IPS DF 6.9 (cell line): Measurements from ENCODE around the gene PAX1.

Experiments
- DNase-seq: peaks from one replicate; pipeline ENCODE4 v3.0.0-alpha.2; 2013; ENCODE audit warnings: low read depth, low spot score
- H3K27ac ChIP-seq: one replicate; pipeline ENCODE4 v1.5.1; 2013; ENCODE audit warnings: low read length, control low read depth
- H3K27me3 ChIP-seq: 2 replicates; pipeline ENCODE4 v1.6.1; 2013; ENCODE audit warnings: mild to moderate bottlenecking, low read length; ENCODE audit not compliant: control insufficient read depth, insufficient read depth
- H3K36me3 ChIP-seq: 2 replicates; pipeline ENCODE4 v1.6.1; 2013; ENCODE audit warnings: low read length; ENCODE audit not compliant: control insufficient read depth, insufficient read depth
- H3K4me1 ChIP-seq: 2 replicates; pipeline ENCODE4 v1.6.1; 2013; ENCODE audit warnings: low read length; ENCODE audit not compliant: control insufficient read depth, insufficient read depth
- H3K4me3 ChIP-seq: 2 replicates; pipeline ENCODE4 v1.5.1; 2013; ENCODE audit warnings: mild to moderate bottlenecking, low read length
- H3K9me3 ChIP-seq: 2 replicates; pipeline ENCODE4 v1.6.1; 2013; ENCODE audit warnings: low read length, inconsistent platforms; ENCODE audit not compliant: control insufficient read depth, insufficient read depth
- WGBS: extraction: QIAGEN DNeasy Blood & Tissue Kit; methylation state at CpG from one replicate; pipeline ENCODE4 v1.1.7; 2013; ENCODE audit warnings: mixed read lengths, missing lambda C conversion rate; ENCODE audit not compliant: insufficient read length, insufficient coverage; 5-methylcytosine and 5-hydroxymethylcytosine counted together

The PAX1 gene

DNA sequence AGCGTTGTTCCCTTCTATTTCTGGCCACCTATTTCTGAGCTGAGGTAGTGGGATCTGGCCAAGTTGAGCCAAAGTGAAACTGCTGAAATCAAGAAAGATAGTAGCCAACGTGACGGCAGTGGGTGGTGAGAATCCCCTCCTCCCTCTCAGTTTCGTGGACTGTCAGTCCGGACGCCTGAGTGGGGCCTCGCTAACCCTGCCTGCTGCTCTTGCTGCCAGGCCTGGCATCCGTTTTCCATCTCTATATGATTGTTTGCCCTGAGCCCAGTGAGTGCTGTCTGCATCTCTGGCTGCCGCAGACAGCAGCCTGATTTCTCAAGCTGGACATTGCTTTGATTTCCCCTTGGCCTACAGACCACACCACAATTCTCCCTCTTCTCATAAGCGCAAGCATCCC lies 23.5 kb upstream of the PAX1 start:
- DNase-seq, result no peak
- no peaks in the 10 kb centered on the region for H3K27me3 ChIP-seq
- no CpG with 5 or more reads among the region's 10 CpGs for WGBS

DNA sequence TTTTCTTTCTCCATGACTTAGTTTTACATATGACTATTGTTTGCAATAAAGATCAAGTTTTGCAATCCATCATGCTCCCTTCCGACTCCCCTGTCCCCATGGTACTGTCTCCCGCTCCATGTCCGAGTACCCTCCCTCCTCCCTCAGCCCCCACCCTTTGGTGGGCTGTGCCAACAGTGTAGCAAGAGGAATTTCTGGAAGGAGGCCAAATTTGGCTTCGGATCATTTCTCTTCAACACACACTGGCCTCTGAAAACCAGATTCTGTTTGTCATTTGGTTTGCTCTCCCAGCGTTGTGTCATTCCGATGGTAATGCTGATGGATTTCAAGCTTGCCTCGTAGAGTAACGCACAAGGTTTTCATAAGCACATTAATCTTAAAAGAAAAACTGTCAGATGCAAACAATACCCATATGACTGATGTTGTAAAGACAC lies 22.9 kb upstream of the PAX1 start:
- Histone ChIP-seq H3K9me3 (no peaks in the 10 kb centered on the region), H3K36me3 (no peaks in the 10 kb centered on the region), H3K4me3 (no peak overlapping the region), H3K4me1 (no peaks in the 10 kb centered on the region), H3K27me3 (no peaks in the 10 kb centered on the region), H3K27ac (no peak overlapping the region)
- WGBS, result no CpG with 5 or more reads among the region's 8 CpGs
- DNase-seq, result no peak

More for the DNA sequence above, 23.5 kb upstream of the PAX1 start:
- H3K4me1 ChIP-seq, result no peaks in the 10 kb centered on the region
- H3K27ac ChIP-seq, result no peak overlapping the region
- H3K4me3 ChIP-seq, result no peak overlapping the region
- no peaks in the 10 kb centered on the region for H3K36me3 ChIP-seq
- no peaks in the 10 kb centered on the region for H3K9me3 ChIP-seq

- Histone ChIP-seq H3K4me1 (no peaks in the 10 kb centered on the region), H3K27me3 (no peaks in the 10 kb centered on the region), H3K9me3 (no peaks in the 10 kb centered on the region), H3K4me3 (no peak overlapping the region), H3K36me3 (no peaks in the 10 kb centered on the region), H3K27ac (no peak overlapping the region)
- DNase-seq, result no peak
- no CpG with 5 or more reads among the region's 3 CpGs for WGBS
Measured at GRCh38 chr20:21684671-21685070, 20.8 kb upstream of the PAX1 start.

- Histone ChIP-seq H3K4me3 (no peak overlapping the region), H3K36me3 (no peaks in the 10 kb centered on the region), H3K27ac (no peak overlapping the region), H3K9me3 (no peaks in the 10 kb centered on the region), H3K27me3 (no peaks in the 10 kb centered on the region), H3K4me1 (no peaks in the 10 kb centered on the region)
- no peak for DNase-seq
- WGBS, result no CpG with 5 or more reads among the region's 2 CpGs
Measured at GRCh38 chr20:21685981-21686380, 19.5 kb upstream of the PAX1 start.

GRCh38 chr20:21693322-21693721 lies 12.1 kb upstream of the PAX1 start:
- H3K36me3 ChIP-seq, result no peaks in the 10 kb centered on the region
- peaks cover 18% of the 10 kb centered on the region for H3K27me3 ChIP-seq
- DNase-seq, result no peak
- no peak overlapping the region for H3K4me3 ChIP-seq
- no peaks in the 10 kb centered on the region for H3K9me3 ChIP-seq
- no peaks in the 10 kb centered on the region for H3K4me1 ChIP-seq
- H3K27ac ChIP-seq, result no peak overlapping the region
- WGBS, result no CpG with 5 or more reads among the region's 8 CpGs

DNA sequence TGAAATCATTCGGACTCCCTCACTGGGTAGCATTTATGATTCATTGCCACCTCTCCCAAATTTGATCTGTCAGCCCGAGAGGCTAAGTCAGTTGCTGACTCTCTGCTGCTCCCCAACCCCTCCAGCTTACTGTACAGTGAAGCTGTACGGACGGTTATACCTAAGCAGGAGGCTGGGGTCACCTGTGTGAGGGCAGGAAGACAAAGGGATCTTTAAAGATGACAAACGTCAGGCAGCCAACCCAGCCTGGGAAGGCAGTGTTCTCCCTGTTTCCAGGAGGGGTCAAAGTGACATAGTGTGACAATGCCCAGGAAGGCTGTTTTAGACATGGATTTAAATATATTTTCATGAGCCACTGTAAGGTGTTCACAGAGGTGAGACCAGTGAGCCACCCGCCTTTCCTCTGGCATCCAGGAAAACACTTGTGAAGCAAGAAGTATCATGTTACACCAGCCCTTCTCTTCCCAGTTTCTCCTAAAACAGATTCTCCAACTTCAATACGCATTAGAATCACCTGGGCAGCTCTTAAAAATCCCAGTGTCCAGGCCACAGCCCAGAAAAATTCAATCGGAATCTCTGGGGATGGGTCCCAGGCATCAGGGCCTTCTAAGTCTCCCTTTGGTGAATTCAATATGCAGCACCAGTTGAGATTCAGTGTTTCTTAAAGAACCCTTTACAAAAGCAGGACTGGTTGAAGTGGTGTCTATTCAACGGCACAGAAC lies 6.8 kb upstream of the PAX1 start:
- Histone ChIP-seq H3K27me3 (peaks cover 68% of the 10 kb centered on the region), H3K36me3 (no peaks in the 10 kb centered on the region)
- WGBS, result no CpG with 5 or more reads among the region's 9 CpGs

DNA sequence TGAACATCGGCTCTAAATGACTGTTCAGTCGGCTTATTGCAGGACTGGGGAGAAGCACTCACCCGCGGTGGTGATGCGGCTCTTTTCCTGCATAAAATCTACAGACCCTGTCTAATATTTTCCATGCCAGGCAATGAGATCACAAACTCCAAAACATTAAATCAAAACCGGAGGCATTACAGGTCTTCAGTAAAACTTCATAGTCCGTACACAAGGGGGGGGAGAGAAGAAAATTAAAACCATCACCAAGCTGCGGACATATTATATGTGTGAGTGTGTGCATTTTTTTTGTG lies 6.3 kb upstream of the PAX1 start:
- no peaks in the 10 kb centered on the region for H3K4me1 ChIP-seq
- WGBS, result no CpG with 5 or more reads among the region's 8 CpGs
- H3K27ac ChIP-seq, result no peak overlapping the region
- H3K36me3 ChIP-seq, result no peaks in the 10 kb centered on the region
- H3K27me3 ChIP-seq, result peaks cover 73% of the 10 kb centered on the region
- no peak overlapping the region for H3K4me3 ChIP-seq
- no peaks in the 10 kb centered on the region for H3K9me3 ChIP-seq
- DNase-seq, result no peak

More for the DNA sequence above, 6.8 kb upstream of the PAX1 start:
- DNase-seq, result no peak
- Histone ChIP-seq H3K9me3 (no peaks in the 10 kb centered on the region), H3K4me1 (no peaks in the 10 kb centered on the region), H3K27ac (no peak overlapping the region), H3K4me3 (no peak overlapping the region)

DNA sequence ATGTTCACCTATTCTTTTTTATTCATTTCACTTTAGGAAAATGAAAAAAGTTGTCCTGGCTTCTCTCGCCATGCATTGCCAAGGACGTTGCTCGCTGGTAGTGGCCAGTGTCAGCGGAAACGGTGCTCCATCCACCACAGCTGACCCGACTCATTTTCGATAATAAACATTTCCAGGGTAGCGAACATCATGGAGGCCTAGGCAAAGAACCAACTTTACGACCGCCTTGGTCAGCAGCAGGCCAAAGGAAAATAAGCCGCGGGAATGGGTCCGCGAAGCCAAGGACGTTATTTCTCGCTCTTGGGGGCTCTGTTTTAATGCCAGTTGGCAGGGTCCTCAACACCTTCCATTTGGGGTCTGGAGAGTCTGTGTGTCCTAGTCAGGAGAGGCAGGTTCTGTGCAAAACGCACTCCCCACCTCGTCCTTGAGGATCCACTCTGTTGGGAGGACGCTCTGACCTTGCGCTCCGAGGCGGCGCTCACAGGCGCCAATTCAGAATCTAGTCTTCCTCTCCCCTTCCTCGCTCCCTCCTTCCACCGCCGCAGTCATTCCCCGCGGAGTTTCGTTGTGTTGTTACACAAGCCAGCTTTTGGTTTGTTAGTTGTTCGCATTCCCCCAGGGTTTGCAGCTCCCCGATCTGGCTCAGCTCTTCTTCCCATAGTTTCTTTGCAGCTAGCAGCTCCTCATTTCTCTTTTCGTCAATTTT lies 4.1 kb upstream of the PAX1 start:
- H3K4me1 ChIP-seq, result 0 out of 2 replicates have a peak, but pooled peaks cover 2% of the 10 kb centered on the region
- no peak overlapping the region for H3K4me3 ChIP-seq
- H3K27me3 ChIP-seq, result peaks cover 89% of the 10 kb centered on the region
- H3K27ac ChIP-seq, result no peak overlapping the region
- DNase-seq, result no peak
- H3K36me3 ChIP-seq, result no peaks in the 10 kb centered on the region
- no CpG with 5 or more reads among the region's 33 CpGs for WGBS
- H3K9me3 ChIP-seq, result no peaks in the 10 kb centered on the region

GRCh38 chr20:21702016-21702415 lies 3.4 kb upstream of the PAX1 start:
- Histone ChIP-seq H3K4me1 (0 out of 2 replicates have a peak, but pooled peaks cover 5% of the 10 kb centered on the region), H3K27me3 (peaks cover 89% of the 10 kb centered on the region), H3K9me3 (no peaks in the 10 kb centered on the region), H3K4me3 (no peak overlapping the region), H3K36me3 (no peaks in the 10 kb centered on the region), H3K27ac (no peak overlapping the region)
- DNase-seq, result no peak
- no CpG with 5 or more reads among the region's 14 CpGs for WGBS

DNA sequence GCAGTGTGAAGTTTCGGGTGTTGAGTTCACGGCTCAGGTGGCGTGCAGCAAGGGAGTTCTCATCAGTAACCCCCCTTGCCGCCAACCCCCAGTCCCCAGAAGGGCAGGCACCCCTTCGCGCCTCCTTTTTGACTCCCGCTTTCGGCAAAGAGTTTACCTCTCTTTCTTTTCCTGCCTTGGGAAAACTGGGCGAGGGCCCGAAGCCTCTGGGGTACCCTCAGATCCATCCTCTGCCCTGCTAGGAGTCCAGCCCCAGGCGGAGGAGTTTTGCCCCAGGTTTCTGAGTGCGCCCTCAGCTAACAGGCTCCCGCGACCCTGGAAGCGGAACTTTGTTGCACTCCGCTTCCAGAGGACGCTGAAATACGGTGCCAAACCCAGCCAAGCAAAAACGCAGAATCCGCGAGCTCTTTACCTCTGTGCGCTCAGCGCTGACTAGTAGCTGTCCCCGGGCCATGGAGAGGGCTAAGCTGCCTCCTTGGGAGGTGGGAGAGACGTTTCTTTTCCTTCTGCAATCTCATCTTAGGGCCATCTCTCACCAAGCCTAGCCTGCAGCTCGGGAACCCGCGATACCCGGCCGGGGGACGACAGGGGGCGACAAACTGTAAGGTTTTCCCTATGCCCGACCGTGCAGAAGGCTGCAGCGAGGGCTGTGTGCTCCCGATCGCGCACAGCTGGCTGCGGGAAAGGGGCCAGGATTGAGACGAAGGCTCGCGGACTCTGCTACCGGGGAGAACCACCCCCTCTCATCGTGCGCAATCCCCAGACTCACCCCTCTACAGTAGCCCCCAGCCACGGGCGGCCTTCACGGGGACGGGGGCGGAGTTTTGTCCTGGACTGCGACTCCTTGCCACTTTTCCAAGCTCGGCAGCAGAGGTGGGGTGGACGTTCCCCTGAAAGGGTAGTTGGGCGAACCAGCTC lies 2.7 kb upstream of the PAX1 start:
- H3K4me3 ChIP-seq, result peak overlapping the region; percentile 7; the same call in 1 of the 2 replicates
- no peaks in the 10 kb centered on the region for H3K9me3 ChIP-seq
- peaks cover 93% of the 10 kb centered on the region for H3K27me3 ChIP-seq
- WGBS, result no CpG with 5 or more reads among the region's 54 CpGs
- H3K4me1 ChIP-seq, result 0 out of 2 replicates have a peak, but pooled peaks cover 5% of the 10 kb centered on the region
- H3K36me3 ChIP-seq, result no peaks in the 10 kb centered on the region
- DNase-seq, result no peak
- no peak overlapping the region for H3K27ac ChIP-seq
